Neutrophil (primary cell): ENCODE measurements around the gene ZSWIM6.

ENCODE experiments used
- H3K27ac ChIP-seq: fragments of 200-600 bp; sonication (generic); 2 replicates; pipeline ENCODE4 v1.5.1; 2016; ENCODE audit warnings: mild to moderate bottlenecking, moderate library complexity
- H3K27me3 ChIP-seq: fragments of 200-600 bp; sonication (generic); 2 replicates; pipeline ENCODE4 v1.6.0; 2016; ENCODE audit warnings: mild to moderate bottlenecking
- H3K36me3 ChIP-seq: fragments of 200-600 bp; sonication (generic); 2 replicates; pipeline ENCODE4 v1.5.1; 2017
- H3K4me1 ChIP-seq, 2 experiments: fragments of 200-600 bp in 1 of 2; sonication (generic) in 1 of 2; 1 replicate in 1 of 2; 2 replicates in 1 of 2; pipeline versions ENCODE4 v1.5.1 to v1.6.1; 2013 to 2016; ENCODE audit warnings: low read depth in 1 of 2, low read length in 1 of 2, mild to moderate bottlenecking in 1 of 2, moderate library complexity in 1 of 2; ENCODE audit not compliant: control insufficient read depth in 1 of 2, insufficient read depth in 1 of 2
- H3K4me3 ChIP-seq, 2 experiments: fragments of 200-600 bp in 1 of 2; sonication (generic) in 1 of 2; 1 replicate in 1 of 2; 2 replicates in 1 of 2; pipeline ENCODE4 v1.5.1; 2013 to 2016; ENCODE audit warnings: low read depth in 1 of 2, low read length in 1 of 2, mild to moderate bottlenecking in 1 of 2, moderate library complexity in 1 of 2
- H3K9me3 ChIP-seq: fragments of 200-600 bp; sonication (generic); 2 replicates; pipeline ENCODE4 v1.5.1; 2016
- TF ChIP-seq, protein P1 (sequence below): fragments of 200-600 bp; sonication (generic); IDR thresholded peaks from 2 replicates; pipeline ENCODE4 v1.5.1; 2016; ENCODE audit warnings: antibody characterized with exemption

Gene ZSWIM6

DNA sequence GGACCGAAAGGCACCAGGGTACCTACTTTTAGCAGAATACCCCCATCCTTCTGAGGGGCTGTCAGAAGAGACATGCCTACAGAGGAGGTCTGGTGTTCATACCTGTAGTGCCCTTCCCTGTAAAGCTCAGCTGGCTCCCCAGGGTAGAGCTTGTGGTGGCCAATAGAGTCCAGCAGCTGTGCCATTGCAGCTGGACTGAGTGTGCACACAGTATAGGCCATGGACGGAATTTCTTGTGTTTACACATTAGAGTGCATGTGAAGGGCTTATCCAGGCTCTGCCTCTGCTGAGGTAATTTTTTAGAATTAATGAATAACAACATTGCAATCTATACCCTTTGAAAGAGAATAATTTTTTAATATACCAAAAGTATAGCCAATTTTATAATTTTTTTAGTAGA lies 191.0 kb downstream of the ZSWIM6 start:
- H3K4me3 ChIP-seq = no peak overlapping the region
- H3K27ac ChIP-seq = no peak overlapping the region
- no peaks in the 10 kb centered on the region for H3K27me3 ChIP-seq
- TF ChIP-seq, protein P1, sequence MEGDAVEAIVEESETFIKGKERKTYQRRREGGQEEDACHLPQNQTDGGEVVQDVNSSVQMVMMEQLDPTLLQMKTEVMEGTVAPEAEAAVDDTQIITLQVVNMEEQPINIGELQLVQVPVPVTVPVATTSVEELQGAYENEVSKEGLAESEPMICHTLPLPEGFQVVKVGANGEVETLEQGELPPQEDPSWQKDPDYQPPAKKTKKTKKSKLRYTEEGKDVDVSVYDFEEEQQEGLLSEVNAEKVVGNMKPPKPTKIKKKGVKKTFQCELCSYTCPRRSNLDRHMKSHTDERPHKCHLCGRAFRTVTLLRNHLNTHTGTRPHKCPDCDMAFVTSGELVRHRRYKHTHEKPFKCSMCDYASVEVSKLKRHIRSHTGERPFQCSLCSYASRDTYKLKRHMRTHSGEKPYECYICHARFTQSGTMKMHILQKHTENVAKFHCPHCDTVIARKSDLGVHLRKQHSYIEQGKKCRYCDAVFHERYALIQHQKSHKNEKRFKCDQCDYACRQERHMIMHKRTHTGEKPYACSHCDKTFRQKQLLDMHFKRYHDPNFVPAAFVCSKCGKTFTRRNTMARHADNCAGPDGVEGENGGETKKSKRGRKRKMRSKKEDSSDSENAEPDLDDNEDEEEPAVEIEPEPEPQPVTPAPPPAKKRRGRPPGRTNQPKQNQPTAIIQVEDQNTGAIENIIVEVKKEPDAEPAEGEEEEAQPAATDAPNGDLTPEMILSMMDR = no peak
- no peaks in the 10 kb centered on the region for H3K9me3 ChIP-seq
- no peaks in the 10 kb centered on the region for H3K4me1 ChIP-seq
- H3K36me3 ChIP-seq = peaks cover 21% of the 10 kb centered on the region

DNA sequence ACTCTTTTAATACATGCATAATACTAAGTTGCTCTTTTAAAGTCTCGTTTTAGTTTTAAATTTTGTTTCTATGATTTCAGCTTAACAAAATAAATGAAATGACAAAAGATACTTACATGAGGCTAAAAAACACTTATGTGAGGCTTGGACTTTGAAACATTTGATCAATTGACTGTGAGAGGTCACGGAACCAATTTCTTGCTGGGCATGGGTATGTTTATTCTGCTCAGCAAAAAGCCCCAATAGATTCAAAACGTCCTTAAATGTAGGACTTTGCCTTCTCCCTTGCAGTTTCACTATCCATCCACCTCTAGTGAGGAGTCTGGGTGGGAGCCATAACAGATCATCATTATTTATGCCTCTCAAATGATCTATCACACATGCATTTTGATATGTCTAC lies 191.9 kb downstream of the ZSWIM6 start:
- TF ChIP-seq, protein P1 = no peak
- no peak overlapping the region for H3K27ac ChIP-seq
- no peaks in the 10 kb centered on the region for H3K4me1 ChIP-seq
- H3K4me3 ChIP-seq = no peak overlapping the region
- H3K36me3 ChIP-seq = peaks cover 26% of the 10 kb centered on the region
- no peaks in the 10 kb centered on the region for H3K27me3 ChIP-seq
- no peaks in the 10 kb centered on the region for H3K9me3 ChIP-seq

DNA sequence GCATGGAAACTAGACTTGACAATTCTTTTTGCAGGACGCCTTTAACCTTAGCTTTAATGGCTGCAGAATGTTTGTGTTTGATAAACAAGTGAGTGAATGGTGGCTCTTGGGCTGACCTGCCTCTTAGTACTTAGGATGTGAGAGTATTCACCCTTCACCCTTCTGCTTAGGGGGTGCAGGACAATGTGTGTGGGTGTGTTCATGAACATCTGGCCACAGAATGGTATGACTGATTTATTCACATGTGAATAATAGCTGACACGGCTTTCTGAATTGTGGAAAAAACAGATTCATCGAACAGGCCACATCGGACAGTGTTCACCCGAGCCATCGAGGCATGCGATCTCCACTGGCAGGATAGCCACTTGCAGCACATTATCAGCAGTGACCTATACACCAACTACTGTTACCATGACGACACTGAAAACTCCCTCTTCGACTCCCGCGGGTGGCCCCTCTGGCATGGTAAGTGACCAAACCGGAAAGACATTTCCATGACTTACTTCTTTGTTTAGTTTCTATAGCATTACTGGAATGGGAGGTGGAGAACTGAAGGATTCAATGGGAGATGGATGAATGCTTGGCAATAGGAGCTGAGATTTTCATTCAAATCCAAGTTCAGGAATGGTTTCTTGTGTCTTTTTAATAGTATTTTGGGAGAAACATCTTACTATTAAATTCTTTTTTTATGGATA lies 193.6 kb downstream of the ZSWIM6 start:
- H3K27ac ChIP-seq = no peak overlapping the region
- H3K36me3 ChIP-seq = peaks cover 33% of the 10 kb centered on the region
- no peak overlapping the region for H3K4me3 ChIP-seq
- no peaks in the 10 kb centered on the region for H3K9me3 ChIP-seq
- H3K27me3 ChIP-seq = no peaks in the 10 kb centered on the region
- H3K4me1 ChIP-seq = no peaks in the 10 kb centered on the region
- TF ChIP-seq, protein P1 = no peak

DNA sequence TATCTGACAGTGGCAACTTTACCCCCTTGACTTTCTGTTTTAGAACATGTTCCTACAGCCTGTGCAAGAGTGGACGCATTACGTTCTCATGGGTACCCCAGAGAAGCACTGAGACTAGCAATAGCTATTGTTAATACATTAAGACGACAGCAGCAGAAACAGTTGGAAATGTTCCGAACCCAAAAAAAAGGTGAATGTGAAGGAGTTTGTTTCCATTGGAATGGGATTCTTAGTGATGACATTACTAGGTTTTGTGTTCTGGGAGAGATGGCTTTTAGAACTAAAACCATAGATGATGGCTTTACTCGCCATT lies 194.1 kb downstream of the ZSWIM6 start:
- H3K27ac ChIP-seq = no peak overlapping the region
- H3K4me3 ChIP-seq = no peak overlapping the region
- no peaks in the 10 kb centered on the region for H3K4me1 ChIP-seq
- TF ChIP-seq, protein P1 = no peak
- H3K27me3 ChIP-seq = no peaks in the 10 kb centered on the region
- H3K36me3 ChIP-seq = peaks cover 33% of the 10 kb centered on the region
- H3K9me3 ChIP-seq = no peaks in the 10 kb centered on the region

DNA sequence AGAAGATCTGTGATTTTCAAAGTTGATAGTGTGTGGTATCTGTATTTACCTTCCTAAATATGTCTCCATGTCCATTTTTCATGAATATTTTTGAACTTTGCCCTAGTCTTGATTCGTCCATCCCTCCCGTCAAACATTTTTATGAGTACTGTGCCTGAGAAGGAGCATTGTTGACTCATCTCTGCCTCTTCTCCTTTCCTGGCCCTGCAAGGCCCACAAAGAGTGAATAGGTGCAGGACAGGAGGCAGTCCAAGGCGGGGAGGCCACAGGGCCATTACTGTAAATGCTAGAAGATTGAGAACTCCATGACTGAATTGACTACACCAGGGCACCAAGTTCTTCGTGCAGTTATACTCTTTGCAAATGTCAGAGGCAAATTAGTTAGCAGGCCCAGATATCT lies 200.9 kb downstream of the ZSWIM6 start:
- H3K9me3 ChIP-seq = no peaks in the 10 kb centered on the region
- H3K27ac ChIP-seq = no peak overlapping the region
- H3K4me3 ChIP-seq = no peak overlapping the region
- TF ChIP-seq, protein P1 = no peak
- peaks cover 43% of the 10 kb centered on the region for H3K36me3 ChIP-seq
- H3K27me3 ChIP-seq = no peaks in the 10 kb centered on the region
- peaks cover 9 to 15% of the 10 kb centered on the region in 2 experiments for H3K4me1 ChIP-seq
